WTC11 (cell line): ENCODE data around the gene CACNA1A. TPM values are rescaled to one million over a fixed set of nuclear protein-coding genes. Genes with fewer than 3 reads are reported as not detected.

Source experiments
- ATAC-seq: fragments of 200-7000 bp; cut with Tn5 transposase; 2 replicates; pipeline ENCODE4 v1.10.0; 2021; ENCODE audit warnings: mild to moderate bottlenecking, moderate library complexity
- CTCF ChIA-PET: fragments of 300-600 bp; sonication (Branson Sonifier 250); formaldehyde crosslinking; loops from one replicate; lab custom pipeline; 2021; ENCODE audit warnings: antibody characterized with exemption; lab: Charles Lee
- POLR2A ChIA-PET: fragments of 350-600 bp; sonication (Branson Sonifier 250); formaldehyde crosslinking; loops from one replicate; lab custom pipeline; 2021; ENCODE audit warnings: antibody characterized with exemption; lab: Charles Lee
- DNase-seq: peaks from one replicate; pipeline ENCODE4 v3.0.0; 2021; ENCODE audit warnings: low spot score
- H3K27ac Mint-ChIP-seq: 2 replicates; pipeline ENCODE4 v1.8.0; 2021; ENCODE audit warnings: mixed read lengths
- H3K27me3 Mint-ChIP-seq: 2 replicates; pipeline ENCODE4 v1.8.0; 2021; ENCODE audit warnings: low read depth, mild to moderate bottlenecking, moderate library complexity, mixed read lengths
- H3K36me3 Mint-ChIP-seq: 2 replicates; pipeline ENCODE4 v1.8.0; 2021; ENCODE audit warnings: mixed read lengths
- H3K4me1 Mint-ChIP-seq: 2 replicates; pipeline ENCODE4 v1.8.0; 2022; ENCODE audit warnings: mixed read lengths
- H3K4me3 Mint-ChIP-seq: 2 replicates; pipeline ENCODE4 v1.8.0; 2021; ENCODE audit warnings: mild to moderate bottlenecking, moderate library complexity, mixed read lengths
- H3K9me3 Mint-ChIP-seq: 2 replicates; pipeline ENCODE4 v1.8.0; 2021; ENCODE audit warnings: mixed read lengths
- EMX1 ChIP-seq: fragments of 250-450 bp; sonication (Bioruptor Pico); IDR thresholded peaks from 2 replicates; pipeline ENCODE4 v1.8.0; 2021; ENCODE audit warnings: mild to moderate bottlenecking
- GRHL2 ChIP-seq: fragments of 250-450 bp; sonication (Bioruptor Pico); IDR thresholded peaks from 2 replicates; pipeline ENCODE4 v1.8.0; 2022; ENCODE audit warnings: mild to moderate bottlenecking, moderate library complexity; ENCODE audit not compliant: insufficient replicate concordance, severe bottlenecking
- JUN ChIP-seq: sonication (generic); formaldehyde crosslinking; IDR thresholded peaks from 2 replicates; pipeline ENCODE4 v1.8.0; 2023; ENCODE audit warnings: mild to moderate bottlenecking, missing genetic modification reagents
- KAT7 ChIP-seq: sonication (generic); formaldehyde crosslinking; IDR thresholded peaks from 2 replicates; pipeline ENCODE4 v1.8.1; 2023; ENCODE audit warnings: missing genetic modification reagents, mild to moderate bottlenecking, borderline replicate concordance
- NFATC4 ChIP-seq: fragments of 250-450 bp; sonication (Bioruptor Pico); IDR thresholded peaks from 2 replicates; pipeline ENCODE4 v1.9.0; 2021; ENCODE audit warnings: mild to moderate bottlenecking
- NFE2L1 ChIP-seq: sonication (generic); formaldehyde crosslinking; IDR thresholded peaks from 2 replicates; pipeline ENCODE4 v1.8.1; 2023; ENCODE audit warnings: missing genetic modification reagents
- NR2C2 ChIP-seq: sonication (generic); formaldehyde crosslinking; IDR thresholded peaks from 2 replicates; pipeline ENCODE4 v1.8.0; 2022; ENCODE audit warnings: mild to moderate bottlenecking, missing genetic modification reagents
- RELA ChIP-seq: sonication (generic); formaldehyde crosslinking; IDR thresholded peaks from 2 replicates; pipeline ENCODE4 v1.8.1; 2022; ENCODE audit warnings: missing genetic modification reagents, mild to moderate bottlenecking, borderline replicate concordance
- SMAD4 ChIP-seq: sonication (generic); formaldehyde crosslinking; IDR thresholded peaks from 2 replicates; pipeline ENCODE4 v1.8.0; 2022; ENCODE audit warnings: mild to moderate bottlenecking, missing genetic modification reagents
- TP53 ChIP-seq: sonication (generic); formaldehyde crosslinking; IDR thresholded peaks from 2 replicates; pipeline ENCODE4 v1.8.1; 2023; ENCODE audit warnings: mild to moderate bottlenecking, missing genetic modification reagents
- ZBTB21 ChIP-seq: sonication (generic); formaldehyde crosslinking; IDR thresholded peaks from 2 replicates; pipeline ENCODE4 v1.8.1; 2023; ENCODE audit warnings: mild to moderate bottlenecking, missing genetic modification reagents, borderline replicate concordance
- ZNF396 ChIP-seq: fragments of 250-450 bp; sonication (Bioruptor Pico); IDR thresholded peaks from 2 replicates; pipeline ENCODE4 v1.8.0; 2021; ENCODE audit warnings: mild to moderate bottlenecking, moderate library complexity, borderline replicate concordance
- total RNA-seq: library from RNA; stranded (reverse); gene quantifications from 3 replicates; pipeline ENCODE4 v1.2.3, GENCODE V29; 2021
- TF ChIP-seq, protein P1 (sequence below): fragments of 200-600 bp; IDR thresholded peaks from 2 replicates; pipeline ENCODE4 v1.8.0; 2022; ENCODE audit warnings: antibody characterized with exemption
- TF ChIP-seq, protein P2 (sequence below): sonication (generic); formaldehyde crosslinking; IDR thresholded peaks from 2 replicates; pipeline ENCODE4 v1.8.1; 2023; ENCODE audit warnings: mild to moderate bottlenecking, missing genetic modification reagents, borderline replicate concordance
- TF ChIP-seq, protein P3 (sequence below): sonication (generic); formaldehyde crosslinking; IDR thresholded peaks from 2 replicates; pipeline ENCODE4 v1.8.1; 2023; ENCODE audit warnings: mild to moderate bottlenecking, missing genetic modification reagents, moderate library complexity
- TF ChIP-seq, protein P4 (sequence below): fragments of 250-450 bp; sonication (Bioruptor Pico); IDR thresholded peaks from 2 replicates; pipeline ENCODE4 v1.9.0; 2021; ENCODE audit warnings: mild to moderate bottlenecking, borderline replicate concordance
- TF ChIP-seq, protein P5 (sequence below): sonication (generic); formaldehyde crosslinking; IDR thresholded peaks from 2 replicates; pipeline ENCODE4 v1.8.1; 2022; ENCODE audit warnings: low read depth, mild to moderate bottlenecking, moderate library complexity, missing genetic modification reagents, borderline replicate concordance
- TF ChIP-seq, protein P6 (sequence below): fragments of 250-450 bp; sonication (Bioruptor Pico); IDR thresholded peaks from 2 replicates; pipeline ENCODE4 v1.9.0; 2021; ENCODE audit warnings: mild to moderate bottlenecking

Gene CACNA1A
- total RNA-seq, 1 experiment from 2014 or later, result 28.9 TPM

DNA sequence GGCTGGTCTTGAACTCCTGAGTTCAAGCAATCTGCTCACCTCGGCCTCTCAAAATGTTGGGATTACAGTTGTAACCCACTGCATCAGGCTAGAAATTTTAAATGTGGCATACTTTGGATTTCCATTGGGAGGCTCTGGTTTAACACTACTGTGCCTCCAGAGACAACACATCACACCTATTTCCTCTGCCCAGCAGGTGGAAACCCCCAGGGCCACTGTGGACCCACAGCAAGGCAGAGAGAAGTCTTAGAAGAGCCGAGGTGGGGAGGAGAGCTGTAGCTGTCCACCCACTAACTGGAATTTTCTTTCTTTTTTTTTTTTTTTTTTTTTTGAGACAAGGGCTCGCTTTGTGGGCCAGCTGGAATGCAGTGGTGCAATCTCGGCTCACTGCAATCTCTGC lies 316.7 kb downstream of the CACNA1A start:
- Mint-ChIP-seq H3K27me3 (no peaks in the 10 kb centered on the region), H3K4me1 (peaks cover 4% of the 10 kb centered on the region; the same call in 1 of the 2 replicates), H3K4me3 (no peak overlapping the region), H3K36me3 (no peaks in the 10 kb centered on the region), H3K27ac (no peak overlapping the region; the same call in 1 of the 2 replicates), H3K9me3 (0 out of 2 replicates have a peak, but pooled peaks cover 3% of the 10 kb centered on the region)
- POLR2A ChIA-PET, result interaction anchor here (0.6 to 0.7 kb wide), 2 partner anchors 43 to 904 kb away, joined by 3 read pairs; no protein-coding TSS in a partner anchor
- no peak for TF ChIP-seq NFATC4 (CRISPR knock-in tag)
- no peak for TF ChIP-seq NR2C2 (CRISPR knock-in tag)
- no peak for TF ChIP-seq ZNF396 (CRISPR knock-in tag)
- TF ChIP-seq RELA (CRISPR knock-in tag), result no peak
- no peak for TF ChIP-seq JUN
- no peak for TF ChIP-seq KAT7 (CRISPR knock-in tag)
- TF ChIP-seq, protein P1, sequence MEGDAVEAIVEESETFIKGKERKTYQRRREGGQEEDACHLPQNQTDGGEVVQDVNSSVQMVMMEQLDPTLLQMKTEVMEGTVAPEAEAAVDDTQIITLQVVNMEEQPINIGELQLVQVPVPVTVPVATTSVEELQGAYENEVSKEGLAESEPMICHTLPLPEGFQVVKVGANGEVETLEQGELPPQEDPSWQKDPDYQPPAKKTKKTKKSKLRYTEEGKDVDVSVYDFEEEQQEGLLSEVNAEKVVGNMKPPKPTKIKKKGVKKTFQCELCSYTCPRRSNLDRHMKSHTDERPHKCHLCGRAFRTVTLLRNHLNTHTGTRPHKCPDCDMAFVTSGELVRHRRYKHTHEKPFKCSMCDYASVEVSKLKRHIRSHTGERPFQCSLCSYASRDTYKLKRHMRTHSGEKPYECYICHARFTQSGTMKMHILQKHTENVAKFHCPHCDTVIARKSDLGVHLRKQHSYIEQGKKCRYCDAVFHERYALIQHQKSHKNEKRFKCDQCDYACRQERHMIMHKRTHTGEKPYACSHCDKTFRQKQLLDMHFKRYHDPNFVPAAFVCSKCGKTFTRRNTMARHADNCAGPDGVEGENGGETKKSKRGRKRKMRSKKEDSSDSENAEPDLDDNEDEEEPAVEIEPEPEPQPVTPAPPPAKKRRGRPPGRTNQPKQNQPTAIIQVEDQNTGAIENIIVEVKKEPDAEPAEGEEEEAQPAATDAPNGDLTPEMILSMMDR, result no peak
- TF ChIP-seq SMAD4 (CRISPR knock-in tag), result no peak
- TF ChIP-seq, protein P2, sequence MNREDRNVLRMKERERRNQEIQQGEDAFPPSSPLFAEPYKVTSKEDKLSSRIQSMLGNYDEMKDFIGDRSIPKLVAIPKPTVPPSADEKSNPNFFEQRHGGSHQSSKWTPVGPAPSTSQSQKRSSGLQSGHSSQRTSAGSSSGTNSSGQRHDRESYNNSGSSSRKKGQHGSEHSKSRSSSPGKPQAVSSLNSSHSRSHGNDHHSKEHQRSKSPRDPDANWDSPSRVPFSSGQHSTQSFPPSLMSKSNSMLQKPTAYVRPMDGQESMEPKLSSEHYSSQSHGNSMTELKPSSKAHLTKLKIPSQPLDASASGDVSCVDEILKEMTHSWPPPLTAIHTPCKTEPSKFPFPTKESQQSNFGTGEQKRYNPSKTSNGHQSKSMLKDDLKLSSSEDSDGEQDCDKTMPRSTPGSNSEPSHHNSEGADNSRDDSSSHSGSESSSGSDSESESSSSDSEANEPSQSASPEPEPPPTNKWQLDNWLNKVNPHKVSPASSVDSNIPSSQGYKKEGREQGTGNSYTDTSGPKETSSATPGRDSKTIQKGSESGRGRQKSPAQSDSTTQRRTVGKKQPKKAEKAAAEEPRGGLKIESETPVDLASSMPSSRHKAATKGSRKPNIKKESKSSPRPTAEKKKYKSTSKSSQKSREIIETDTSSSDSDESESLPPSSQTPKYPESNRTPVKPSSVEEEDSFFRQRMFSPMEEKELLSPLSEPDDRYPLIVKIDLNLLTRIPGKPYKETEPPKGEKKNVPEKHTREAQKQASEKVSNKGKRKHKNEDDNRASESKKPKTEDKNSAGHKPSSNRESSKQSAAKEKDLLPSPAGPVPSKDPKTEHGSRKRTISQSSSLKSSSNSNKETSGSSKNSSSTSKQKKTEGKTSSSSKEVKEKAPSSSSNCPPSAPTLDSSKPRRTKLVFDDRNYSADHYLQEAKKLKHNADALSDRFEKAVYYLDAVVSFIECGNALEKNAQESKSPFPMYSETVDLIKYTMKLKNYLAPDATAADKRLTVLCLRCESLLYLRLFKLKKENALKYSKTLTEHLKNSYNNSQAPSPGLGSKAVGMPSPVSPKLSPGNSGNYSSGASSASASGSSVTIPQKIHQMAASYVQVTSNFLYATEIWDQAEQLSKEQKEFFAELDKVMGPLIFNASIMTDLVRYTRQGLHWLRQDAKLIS, result no peak
- no peak for TF ChIP-seq GRHL2 (CRISPR knock-in tag)
- TF ChIP-seq, protein P3, sequence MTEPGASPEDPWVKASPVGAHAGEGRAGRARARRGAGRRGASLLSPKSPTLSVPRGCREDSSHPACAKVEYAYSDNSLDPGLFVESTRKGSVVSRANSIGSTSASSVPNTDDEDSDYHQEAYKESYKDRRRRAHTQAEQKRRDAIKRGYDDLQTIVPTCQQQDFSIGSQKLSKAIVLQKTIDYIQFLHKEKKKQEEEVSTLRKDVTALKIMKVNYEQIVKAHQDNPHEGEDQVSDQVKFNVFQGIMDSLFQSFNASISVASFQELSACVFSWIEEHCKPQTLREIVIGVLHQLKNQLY (CRISPR knock-in tag), result no peak
- TF ChIP-seq, protein P4, sequence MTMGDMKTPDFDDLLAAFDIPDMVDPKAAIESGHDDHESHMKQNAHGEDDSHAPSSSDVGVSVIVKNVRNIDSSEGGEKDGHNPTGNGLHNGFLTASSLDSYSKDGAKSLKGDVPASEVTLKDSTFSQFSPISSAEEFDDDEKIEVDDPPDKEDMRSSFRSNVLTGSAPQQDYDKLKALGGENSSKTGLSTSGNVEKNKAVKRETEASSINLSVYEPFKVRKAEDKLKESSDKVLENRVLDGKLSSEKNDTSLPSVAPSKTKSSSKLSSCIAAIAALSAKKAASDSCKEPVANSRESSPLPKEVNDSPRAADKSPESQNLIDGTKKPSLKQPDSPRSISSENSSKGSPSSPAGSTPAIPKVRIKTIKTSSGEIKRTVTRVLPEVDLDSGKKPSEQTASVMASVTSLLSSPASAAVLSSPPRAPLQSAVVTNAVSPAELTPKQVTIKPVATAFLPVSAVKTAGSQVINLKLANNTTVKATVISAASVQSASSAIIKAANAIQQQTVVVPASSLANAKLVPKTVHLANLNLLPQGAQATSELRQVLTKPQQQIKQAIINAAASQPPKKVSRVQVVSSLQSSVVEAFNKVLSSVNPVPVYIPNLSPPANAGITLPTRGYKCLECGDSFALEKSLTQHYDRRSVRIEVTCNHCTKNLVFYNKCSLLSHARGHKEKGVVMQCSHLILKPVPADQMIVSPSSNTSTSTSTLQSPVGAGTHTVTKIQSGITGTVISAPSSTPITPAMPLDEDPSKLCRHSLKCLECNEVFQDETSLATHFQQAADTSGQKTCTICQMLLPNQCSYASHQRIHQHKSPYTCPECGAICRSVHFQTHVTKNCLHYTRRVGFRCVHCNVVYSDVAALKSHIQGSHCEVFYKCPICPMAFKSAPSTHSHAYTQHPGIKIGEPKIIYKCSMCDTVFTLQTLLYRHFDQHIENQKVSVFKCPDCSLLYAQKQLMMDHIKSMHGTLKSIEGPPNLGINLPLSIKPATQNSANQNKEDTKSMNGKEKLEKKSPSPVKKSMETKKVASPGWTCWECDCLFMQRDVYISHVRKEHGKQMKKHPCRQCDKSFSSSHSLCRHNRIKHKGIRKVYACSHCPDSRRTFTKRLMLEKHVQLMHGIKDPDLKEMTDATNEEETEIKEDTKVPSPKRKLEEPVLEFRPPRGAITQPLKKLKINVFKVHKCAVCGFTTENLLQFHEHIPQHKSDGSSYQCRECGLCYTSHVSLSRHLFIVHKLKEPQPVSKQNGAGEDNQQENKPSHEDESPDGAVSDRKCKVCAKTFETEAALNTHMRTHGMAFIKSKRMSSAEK (CRISPR knock-in tag), result no peak
- TF ChIP-seq, protein P5, sequence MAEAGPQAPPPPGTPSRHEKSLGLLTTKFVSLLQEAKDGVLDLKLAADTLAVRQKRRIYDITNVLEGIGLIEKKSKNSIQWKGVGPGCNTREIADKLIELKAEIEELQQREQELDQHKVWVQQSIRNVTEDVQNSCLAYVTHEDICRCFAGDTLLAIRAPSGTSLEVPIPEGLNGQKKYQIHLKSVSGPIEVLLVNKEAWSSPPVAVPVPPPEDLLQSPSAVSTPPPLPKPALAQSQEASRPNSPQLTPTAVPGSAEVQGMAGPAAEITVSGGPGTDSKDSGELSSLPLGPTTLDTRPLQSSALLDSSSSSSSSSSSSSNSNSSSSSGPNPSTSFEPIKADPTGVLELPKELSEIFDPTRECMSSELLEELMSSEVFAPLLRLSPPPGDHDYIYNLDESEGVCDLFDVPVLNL (CRISPR knock-in tag), result no peak
- TF ChIP-seq, protein P6, sequence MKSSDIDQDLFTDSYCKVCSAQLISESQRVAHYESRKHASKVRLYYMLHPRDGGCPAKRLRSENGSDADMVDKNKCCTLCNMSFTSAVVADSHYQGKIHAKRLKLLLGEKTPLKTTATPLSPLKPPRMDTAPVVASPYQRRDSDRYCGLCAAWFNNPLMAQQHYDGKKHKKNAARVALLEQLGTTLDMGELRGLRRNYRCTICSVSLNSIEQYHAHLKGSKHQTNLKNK, result no peak
- no peak for TF ChIP-seq TP53 (CRISPR knock-in tag)
- no peak for TF ChIP-seq NFE2L1 (CRISPR knock-in tag)
- no peak for TF ChIP-seq EMX1 (CRISPR knock-in tag)
- no peak for TF ChIP-seq ZBTB21 (CRISPR knock-in tag)
- CTCF ChIA-PET, result interaction anchor here (0.6 to 1.1 kb wide), 7 partner anchors 25 to 511 kb away, joined by 3 to 5 read pairs (median 4); no protein-coding TSS in a partner anchor
- DNase-seq (no peak), ATAC-seq (no peak)
